ENCODE results near the gene CADM2. TPM values are rescaled to one million over a fixed set of nuclear protein-coding genes. Genes with fewer than 3 reads are reported as not detected.
A peak's percentile ranks its signal among the peaks of the same experiment; 100 is the strongest.

The CADM2 gene
- total and polyA plus RNA-seq, 2 experiments from 2014 or later: 2.9 to 7.8 TPM

- H3K4me2 ChIP-seq: no peak overlapping the region
- TF ChIP-seq EZH2 (IDR thresholded peaks at IDR 0.05; ENCODE audit: borderline replicate concordance): no peak
- TF ChIP-seq EZH2phosphoT487 (IDR thresholded peaks at IDR 0.05; ENCODE audit: low read depth, severe bottlenecking, unreplicated experiment): no peak
- no peak for TF ChIP-seq CTCF (IDR thresholded peaks at IDR 0.05; ENCODE audit: poor library complexity)
- DNase-seq (ENCODE audit: low spot score): no peak
- peaks cover under 1% of the 10 kb centered on the region for H3K4me1 ChIP-seq (ENCODE audit: insufficient read depth)
- no peaks in the 10 kb centered on the region for H3K79me2 ChIP-seq
- H3K9me2 ChIP-seq (replicated peaks; ENCODE audit: insufficient read depth): no peaks in the 10 kb centered on the region
- 89% methylated on average over 5 of the region's 5 CpGs for WGBS (ENCODE audit: low lambda C conversion rate, missing lambda C conversion rate)
- no peak overlapping the region for H3K27ac ChIP-seq
- H3K27me3 ChIP-seq: no peaks in the 10 kb centered on the region
- no peak overlapping the region for H2AFZ ChIP-seq
- no peaks in the 10 kb centered on the region for H4K20me1 ChIP-seq (ENCODE audit: insufficient read depth, poor library complexity, severe bottlenecking)
- no peaks in the 10 kb centered on the region for H3K9me3 ChIP-seq (ENCODE audit: low read depth)
- no peak overlapping the region for H3K4me3 ChIP-seq
- H3K36me3 ChIP-seq (replicated peaks; ENCODE audit: insufficient read depth, low read depth): no peaks in the 10 kb centered on the region
These were observed 974.5 kb downstream of the CADM2 start for GRCh38 chr3:85933326-85933725.

DNA sequence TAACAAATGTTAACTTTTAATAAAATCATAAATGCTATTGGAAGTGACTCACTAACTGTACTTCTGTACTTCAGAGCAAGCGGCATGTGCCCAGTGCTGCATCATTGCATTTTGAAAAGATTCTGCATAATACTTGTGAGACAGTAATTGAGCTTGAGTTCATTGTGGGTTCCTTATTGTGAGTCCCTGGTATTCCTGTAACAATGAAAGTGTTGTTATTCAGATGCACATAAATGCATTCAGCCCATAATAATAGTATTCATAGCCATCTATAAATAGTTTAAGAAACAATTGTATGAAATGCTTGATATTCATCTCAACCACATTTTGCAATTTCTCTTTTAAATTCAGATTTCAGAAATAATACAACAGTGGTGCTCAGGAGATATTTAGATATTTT is 976.4 kb downstream of the CADM2 start:
- Histone ChIP-seq H3K4me1 (ENCODE audit: insufficient read depth) (peaks cover 8% of the 10 kb centered on the region), H3K27me3 (no peaks in the 10 kb centered on the region), H3K9me3 (ENCODE audit: low read depth) (no peaks in the 10 kb centered on the region), H2AFZ (no peak overlapping the region), H4K20me1 (ENCODE audit: insufficient read depth, poor library complexity, severe bottlenecking) (no peaks in the 10 kb centered on the region), H3K9me2 (replicated peaks; ENCODE audit: insufficient read depth) (no peaks in the 10 kb centered on the region), H3K4me3 (no peak overlapping the region), H3K27ac (no peak overlapping the region), H3K79me2 (no peaks in the 10 kb centered on the region), H3K36me3 (replicated peaks; ENCODE audit: insufficient read depth, low read depth) (no peaks in the 10 kb centered on the region), H3K4me2 (no peak overlapping the region)
- DNase-seq (ENCODE audit: low spot score): no peak
- 96% methylated on average over 1 of the region's 1 CpG for WGBS (ENCODE audit: low lambda C conversion rate, missing lambda C conversion rate)
- TF ChIP-seq EZH2phosphoT487 (IDR thresholded peaks at IDR 0.05; ENCODE audit: low read depth, severe bottlenecking, unreplicated experiment) (no peak), EZH2 (IDR thresholded peaks at IDR 0.05; ENCODE audit: borderline replicate concordance) (no peak), CTCF (IDR thresholded peaks at IDR 0.05; ENCODE audit: poor library complexity) (no peak)

DNA sequence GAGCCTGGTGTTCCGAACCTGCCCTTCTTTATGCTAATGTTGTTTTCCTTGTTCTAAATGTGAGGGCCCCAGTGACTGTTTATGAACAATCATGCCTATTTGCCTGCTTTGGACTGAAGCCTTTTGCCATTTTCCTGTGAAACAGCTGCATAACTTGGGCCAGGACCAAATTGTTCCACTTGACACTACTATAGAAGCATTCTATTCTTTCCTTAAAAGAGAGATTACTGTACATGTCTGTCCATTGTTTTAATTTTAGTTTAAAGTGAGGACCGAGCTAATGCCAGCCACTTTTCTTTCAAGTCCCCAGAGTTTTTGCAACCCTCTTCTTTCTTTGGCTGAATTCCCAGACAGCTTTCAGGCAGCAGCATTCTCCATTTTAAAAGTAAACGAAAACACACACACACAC is 980.3 kb downstream of the CADM2 start:
- peak; percentile 12 for DNase-seq (ENCODE audit: low spot score)
- H3K27ac ChIP-seq: peak overlapping the region; percentile 49
- no peak for TF ChIP-seq CTCF (IDR thresholded peaks at IDR 0.05; ENCODE audit: poor library complexity)
- no peak for TF ChIP-seq EZH2phosphoT487 (IDR thresholded peaks at IDR 0.05; ENCODE audit: low read depth, severe bottlenecking, unreplicated experiment)
- TF ChIP-seq EZH2 (IDR thresholded peaks at IDR 0.05; ENCODE audit: borderline replicate concordance): no peak
- no peaks in the 10 kb centered on the region for H3K9me3 ChIP-seq (ENCODE audit: low read depth)
- peaks cover 8% of the 10 kb centered on the region for H3K4me1 ChIP-seq (ENCODE audit: insufficient read depth)
- H3K27me3 ChIP-seq: no peaks in the 10 kb centered on the region
- no peak overlapping the region for H2AFZ ChIP-seq
- no peaks in the 10 kb centered on the region for H4K20me1 ChIP-seq (ENCODE audit: insufficient read depth, poor library complexity, severe bottlenecking)
- WGBS (ENCODE audit: low lambda C conversion rate, missing lambda C conversion rate): 42% methylated on average over 3 of the region's 3 CpGs
- H3K4me3 ChIP-seq: no peak overlapping the region
- no peaks in the 10 kb centered on the region for H3K9me2 ChIP-seq (replicated peaks; ENCODE audit: insufficient read depth)
- H3K79me2 ChIP-seq: no peaks in the 10 kb centered on the region
- H3K36me3 ChIP-seq (replicated peaks; ENCODE audit: insufficient read depth, low read depth): no peaks in the 10 kb centered on the region
- peak overlapping the region; percentile 17 for H3K4me2 ChIP-seq

GRCh38 chr3:85950435-85950834 is 991.6 kb downstream of the CADM2 start:
- no peaks in the 10 kb centered on the region for H4K20me1 ChIP-seq (ENCODE audit: insufficient read depth, poor library complexity, severe bottlenecking)
- TF ChIP-seq EZH2 (IDR thresholded peaks at IDR 0.05; ENCODE audit: borderline replicate concordance): no peak
- TF ChIP-seq CTCF (IDR thresholded peaks at IDR 0.05; ENCODE audit: poor library complexity): no peak
- no peak for TF ChIP-seq EZH2phosphoT487 (IDR thresholded peaks at IDR 0.05; ENCODE audit: low read depth, severe bottlenecking, unreplicated experiment)
- H3K9me3 ChIP-seq (ENCODE audit: low read depth): no peaks in the 10 kb centered on the region
- no peak overlapping the region for H2AFZ ChIP-seq
- no peak overlapping the region for H3K27ac ChIP-seq
- H3K4me2 ChIP-seq: no peak overlapping the region
- no peaks in the 10 kb centered on the region for H3K4me1 ChIP-seq (ENCODE audit: insufficient read depth)
- H3K4me3 ChIP-seq: no peak overlapping the region
- no peaks in the 10 kb centered on the region for H3K36me3 ChIP-seq (replicated peaks; ENCODE audit: insufficient read depth, low read depth)
- 89% methylated on average over 1 of the region's 1 CpG for WGBS (ENCODE audit: low lambda C conversion rate, missing lambda C conversion rate)
- no peaks in the 10 kb centered on the region for H3K79me2 ChIP-seq
- no peak for DNase-seq (ENCODE audit: low spot score)
- no peaks in the 10 kb centered on the region for H3K27me3 ChIP-seq
- no peaks in the 10 kb centered on the region for H3K9me2 ChIP-seq (replicated peaks; ENCODE audit: insufficient read depth)

Measured in hepatocyte (in vitro differentiated cells).